GM12878 (cell line): Measurements from ENCODE around the gene OSBPL5. TPM values are rescaled to one million over a fixed set of nuclear protein-coding genes. Genes with fewer than 3 reads are reported as not detected.
A peak's percentile ranks its signal among the peaks of the same experiment; 100 is the strongest.

ENCODE experiments used
- ATAC-seq: fragments of 200-7000 bp; cut with Tn5 transposase; 3 replicates; pipeline ENCODE4 v1.9.1; 2020; ENCODE audit warnings: mild to moderate bottlenecking, moderate library complexity
- BruUV-seq: library from RNA; stranded (reverse); fragments of 400-500 nt; replicated peaks from 2 replicates; lab custom pipeline; 2021; lab: Mats Ljungman, UMichigan
- CTCF ChIA-PET: fragments of 300-600 bp; sonication (Branson Sonifier 250); formaldehyde crosslinking; extraction: SDS; loops from one replicate; lab custom pipeline; 2021; ENCODE audit warnings: inconsistent platforms; lab: Yijun Ruan, JAX
- POLR2A ChIA-PET: fragments of 350-600 bp; formaldehyde crosslinking; extraction: SDS; loops from one replicate; lab custom pipeline; 2021; ENCODE audit warnings: inconsistent platforms; lab: Charles Lee
- RAD21 ChIA-PET: fragments of 300-600 bp; sonication (Branson Sonifier 250); formaldehyde crosslinking; loops from one replicate; lab custom pipeline; 2023; ENCODE audit warnings: antibody characterized with exemption; ENCODE audit not compliant: unreplicated experiment; lab: Charles Lee
- SMC1A ChIA-PET: fragments of 300-600 bp; sonication (Branson Sonifier 250); formaldehyde crosslinking; loops from one replicate; lab custom pipeline; 2023; ENCODE audit not compliant: unreplicated experiment, uncharacterized antibody; lab: Charles Lee
- DNase-seq: peaks from one replicate; pipeline ENCODE4 v3.0.0-alpha.2; 2011; ENCODE audit warnings: low read depth, low spot score
- FAIRE-seq: peaks from 3 replicates; lab custom pipeline; 2011; peaks lifted over from hg19 to GRCh38; lab: Jason Lieb, UNC
- H2AFZ ChIP-seq: 2 replicates; pipeline ENCODE4 v1.6.0; 2011; ENCODE audit warnings: low read depth, low read length, control low read depth; ENCODE audit not compliant: control insufficient read depth
- H3K27ac ChIP-seq: 2 replicates; pipeline ENCODE4 v1.5.1; 2011; ENCODE audit warnings: control low read depth; ENCODE audit not compliant: control insufficient read depth, insufficient read depth
- H3K27me3 ChIP-seq, 2 experiments: replicated peaks in 1 of 2; 2 replicates each; pipeline versions ENCODE4 v1.6.0 to v1.6.1; 2011; ENCODE audit warnings: low read length in 1 of 2; ENCODE audit not compliant: control insufficient read depth in 2 of 2, insufficient read depth in 2 of 2
- H3K36me3 ChIP-seq, 2 experiments: 2 replicates each; pipeline ENCODE4 v1.5.1; 2011; ENCODE audit warnings: low read length in 1 of 2; ENCODE audit not compliant: control insufficient read depth in 2 of 2, insufficient read depth in 2 of 2
- H3K4me1 ChIP-seq: 2 replicates; pipeline ENCODE4 v1.6.1; 2011; ENCODE audit warnings: mild to moderate bottlenecking, low read length, moderate library complexity, mixed read lengths; ENCODE audit not compliant: control insufficient read depth, insufficient read depth
- H3K4me2 ChIP-seq: 2 replicates; pipeline ENCODE4 v1.6.0; 2011; ENCODE audit warnings: control low read depth; ENCODE audit not compliant: control insufficient read depth, insufficient read depth
- H3K4me3 ChIP-seq: fragments of 200-600 bp; sonication (generic); 2 replicates; pipeline ENCODE4 v1.5.1; 2016
- H3K79me2 ChIP-seq: 2 replicates; pipeline ENCODE4 v1.6.0; 2011; ENCODE audit warnings: low read length; ENCODE audit not compliant: control insufficient read depth, insufficient read depth
- H3K9ac ChIP-seq: 2 replicates; pipeline ENCODE4 v1.8.0; 2011; ENCODE audit warnings: low read length, control low read depth, mixed read lengths; ENCODE audit not compliant: control insufficient read depth, insufficient read depth
- H3K9me3 ChIP-seq: replicated peaks from 3 replicates; pipeline ENCODE4 v1.5.1; 2011; ENCODE audit warnings: mild to moderate bottlenecking, low read length; ENCODE audit not compliant: control insufficient read depth, insufficient read depth
- H4K20me1 ChIP-seq: 2 replicates; pipeline ENCODE4 v1.6.0; 2011; ENCODE audit not compliant: control insufficient read depth, insufficient read depth
- CUX1 ChIP-seq: IDR thresholded peaks from 2 replicates; pipeline ENCODE4 v1.6.1; 2012; ENCODE audit warnings: improper control_type of control experiment, low read depth, low read length; ENCODE audit not compliant: insufficient replicate concordance
- MLLT1 ChIP-seq: fragments of 450-650 bp; IDR thresholded peaks from 2 replicates; pipeline ENCODE4 v1.6.1; 2016; ENCODE audit warnings: mild to moderate bottlenecking
- WGBS: methylation state at CpG from one replicate; pipeline ENCODE4 v1.1.6; 2016; ENCODE audit warnings: low lambda C conversion rate; ENCODE audit not compliant: insufficient replicate concordance, insufficient coverage; ENCODE audit errors: missing lambda C conversion rate; 5-methylcytosine and 5-hydroxymethylcytosine counted together
- in situ Hi-C: fragments of 300-500 bp; cut with MboI; formaldehyde crosslinking; loops from 9 replicates; pipeline ENCODE4 v1.14.3; 2018; ENCODE audit warnings: mixed read lengths
- intact Hi-C: fragments of 100-400 bp; cut with micrococcal nuclease; formaldehyde crosslinking; loops from one replicate; pipeline ENCODE4 v1.14.2; 2022; ENCODE audit not compliant: unreplicated experiment
- polyA plus RNA-seq, 11 experiments: library from polyadenylated mRNA; depleted of rRNA in 4 of 11; unstranded in 6 of 11; stranded (reverse) in 5 of 11; fragments of >200 nt; fragmentation: Nextera tagmentation in 4 of 11; fragmentation: Illumina TruSeq in 1 of 11; extraction: Ambion mirVana in 4 of 11; extraction: Trizol in 1 of 11; gene quantifications; 1 replicate in 1 of 11; 2 replicates in 10 of 11; pipeline versions ENCODE4 v1.2.1 to v1.2.3, GENCODE V29; 2011 to 2016; ENCODE audit warnings: inconsistent platforms in 2 of 11, missing spikeins in 2 of 11, low read depth in 1 of 11
- total RNA-seq, 4 experiments: library from RNA; depleted of rRNA in 3 of 4; stranded (reverse); fragments of >200 nt in 3 of 4; fragmentation: Illumina TruSeq in 1 of 4; extraction: Trizol in 1 of 4; gene quantifications; 2 replicates each; pipeline versions ENCODE4 v1.2.1 to v1.2.3, GENCODE V29; 2013 to 2021

OSBPL5 gene
- total and polyA plus RNA-seq, 10 of the 15 experiments (the other 5 are each of a cell fraction or from before 2014, with no cell fraction given): not detected

DNA sequence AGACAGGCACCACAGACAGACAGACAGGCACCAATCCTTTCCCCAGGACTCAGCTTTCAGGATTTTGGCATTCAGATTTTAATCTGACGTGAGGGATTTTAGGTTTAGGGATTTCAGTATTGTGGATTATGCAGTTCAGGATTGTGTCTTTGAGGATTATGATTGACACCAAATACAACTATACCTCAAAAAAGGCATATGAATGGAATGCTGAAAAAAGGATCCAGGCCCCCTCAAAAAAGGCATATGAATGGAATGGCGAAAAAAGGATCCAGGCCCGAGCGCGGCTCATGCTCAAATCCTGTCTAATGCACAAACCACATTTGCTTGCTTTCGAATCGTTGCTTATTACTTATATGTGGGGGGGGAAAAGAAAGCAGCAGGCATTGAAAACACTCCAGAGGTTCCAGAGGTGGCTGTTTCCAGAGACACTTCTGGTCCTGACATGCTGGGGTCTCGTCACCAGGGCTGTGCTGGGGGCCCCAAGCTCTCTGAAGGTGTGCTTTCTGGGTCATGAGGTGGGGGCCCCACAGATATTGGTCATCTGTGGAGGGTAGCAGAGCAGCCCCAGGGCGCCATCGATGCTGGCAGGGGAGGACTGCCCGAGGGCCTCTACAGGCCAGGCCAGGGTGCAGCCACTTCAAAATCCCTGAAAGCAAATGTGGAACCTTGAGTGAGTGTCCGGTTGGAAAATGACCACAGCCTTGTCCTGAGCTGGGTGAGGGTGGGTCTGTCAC lies 16.8 kb upstream of the OSBPL5 start:
- Histone ChIP-seq H3K4me2 (no peak overlapping the region), H3K27ac (no peak overlapping the region), H3K4me3 (no peak overlapping the region), H4K20me1 (no peaks in the 10 kb centered on the region), H3K9ac (no peak overlapping the region), H3K79me2 (no peaks in the 10 kb centered on the region), H3K36me3 (no peaks in the 10 kb centered on the region), H2AFZ (no peak overlapping the region), H3K9me3 (no peaks in the 10 kb centered on the region), H3K4me1 (no peaks in the 10 kb centered on the region), H3K27me3 (no peaks in the 10 kb centered on the region)
- POLR2A ChIA-PET: no interaction called here
- ATAC-seq (no peak), FAIRE-seq (no peak), DNase-seq (no peak)
- CTCF ChIA-PET: no interaction called here
- BruUV-seq: no TSS peak
- intact Hi-C loops: no loop called here
- in situ Hi-C loops: no loop called here
- RAD21 ChIA-PET: no interaction called here
- peak; percentile 61; the same call in 1 of the 2 replicates for TF ChIP-seq MLLT1
- no peak for TF ChIP-seq CUX1
- 43% methylated on average over 12 of the region's 12 CpGs for WGBS
- SMC1A ChIA-PET: no interaction called here
